Measurements from ENCODE around the gene UPK3A. TPM values are rescaled to one million over a fixed set of nuclear protein-coding genes. Genes with fewer than 3 reads are reported as not detected.
A peak's percentile ranks its signal among the peaks of the same experiment; 100 is the strongest.

The UPK3A gene
- total and polyA plus RNA-seq, 2 of the 8 experiments (the other 6 are each of a cell fraction or from before 2014, with no cell fraction given): 0.35 to 1.7 TPM

DNA sequence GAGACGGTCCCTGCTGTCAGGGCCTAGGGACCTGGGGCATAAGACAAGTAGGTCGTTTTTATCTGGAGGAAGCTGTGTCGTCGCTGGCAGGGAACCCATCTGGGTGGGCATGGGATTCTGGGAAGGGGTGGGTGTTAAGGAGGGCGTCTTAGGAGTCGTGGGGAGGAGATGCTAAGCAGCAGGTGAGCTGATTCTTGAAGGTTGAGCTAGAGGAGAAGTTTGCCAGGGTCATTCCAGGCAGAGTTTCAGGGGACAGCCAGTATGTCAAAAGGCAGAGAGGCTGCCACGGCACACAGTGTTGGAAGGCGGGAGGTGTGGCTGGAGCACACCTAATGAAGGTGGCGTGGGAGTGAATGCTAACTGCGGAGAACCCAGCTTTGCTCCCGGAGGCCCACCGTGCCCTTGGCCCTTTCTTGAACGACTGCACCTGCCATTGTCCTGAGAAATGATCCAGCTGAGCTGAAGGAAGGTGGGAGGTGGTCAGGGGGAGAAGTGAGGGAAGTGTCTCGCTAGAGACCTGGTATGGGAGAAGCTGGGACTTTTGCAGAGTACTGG is 26.3 kb downstream of the UPK3A start:
- H4K91ac ChIP-seq (replicated peaks; ENCODE audit: insufficient read length, low read length): no peak overlapping the region
- DNase-seq (ENCODE audit: low read depth in 1 of 2, low spot score in 2 of 2) (no peak), FAIRE-seq (no peak)
- no peak overlapping the region for H2BK120ac ChIP-seq (replicated peaks; ENCODE audit: low read depth, low read length)
- no peak overlapping the region for H3K27ac ChIP-seq (ENCODE audit: low read depth, low read length)
- peaks cover 7% of the 10 kb centered on the region for H3K79me1 ChIP-seq (ENCODE audit: low read depth, low read length)
- ChIA-PET POLR2A (ENCODE audit: partially characterized antibody) (interaction anchor here (1.1 to 1.4 kb wide), 3 partner anchors 41 to 194 kb away, joined by 3 read pairs; no protein-coding TSS in a partner anchor), CTCF (ENCODE audit: partially characterized antibody) (interaction anchor here (0.6 to 1.2 kb wide), 4 partner anchors 34 to 149 kb away, joined by 3 to 4 read pairs (median 3); no protein-coding TSS in a partner anchor)
- no peak overlapping the region; the same call in 1 of the 2 replicates for H2BK15ac ChIP-seq (ENCODE audit: low read length)
- H3K18ac ChIP-seq (ENCODE audit: extremely low read depth, low read length): no peak overlapping the region
- H2BK12ac ChIP-seq (ENCODE audit: low read depth, low read length): peak overlapping the region; percentile 68; the same call in 1 of the 2 replicates
- no peak overlapping the region; a peak in 1 of 7 replicates for H3K9ac ChIP-seq (replicated peaks in 1 of 4; ENCODE audit: extremely low read depth in 1 of 4, low read depth in 3 of 4, low read length in 3 of 4)
- H3K9me3 ChIP-seq (ENCODE audit: insufficient read depth in 2 of 2, low read depth in 1 of 2, low read length in 1 of 2): no peaks in the 10 kb centered on the region
- H3K23ac ChIP-seq (ENCODE audit: insufficient read length): no peak overlapping the region
- H2BK20ac ChIP-seq (ENCODE audit: low read length): no peak overlapping the region
- H3K36me3 ChIP-seq (ENCODE audit: control insufficient read depth in 2 of 4, insufficient read depth in 4 of 4, low read length in 3 of 4): no peaks in the 10 kb centered on the region
- peaks cover 3% of the 10 kb centered on the region; the same call in 1 of the 2 replicates for H3K23me2 ChIP-seq (ENCODE audit: low read depth, low read length)
- H3K4me3 ChIP-seq (ENCODE audit: extremely low read depth in 1 of 4, insufficient read depth in 2 of 4, low read depth in 3 of 4, low read length in 4 of 4): peak overlapping the region; percentile 63 to 88 (median 68); a peak in 7 of 8 replicates
- peaks cover 0 to 27% of the 10 kb centered on the region in 2 experiments; a peak in 2 of 4 replicates for H3K79me2 ChIP-seq (ENCODE audit: control insufficient read depth in 1 of 2, insufficient read depth in 2 of 2, low read length in 2 of 2)
- peaks cover 0 to 10% (median 7%) of the 10 kb centered on the region in 4 experiments; a peak in 5 of 7 replicates for H3K4me1 ChIP-seq (replicated peaks in 1 of 4; ENCODE audit: control insufficient read depth in 3 of 4, insufficient read depth in 4 of 4, low read length in 3 of 4)
- H2AFZ ChIP-seq (ENCODE audit: low read length): no peak overlapping the region
- no peak overlapping the region; the same call in 1 of the 2 replicates for H2BK5ac ChIP-seq (ENCODE audit: low read depth, low read length)
- WGBS, 2 experiments (ENCODE audit: extremely low coverage in 1 of 2, insufficient coverage in 1 of 2, insufficient read length in 1 of 2, insufficient replicate concordance in 2 of 2, low coverage in 1 of 2, low lambda C conversion rate in 2 of 2, missing lambda C conversion rate in 1 of 2): 52% methylated on average over 14 of the region's 14 CpGs; no CpG with 5 or more reads in 1 of the 2 experiments
- no peak overlapping the region for H3K56ac ChIP-seq (replicated peaks; ENCODE audit: insufficient read length, low read depth, low read length)
- H4K8ac ChIP-seq (ENCODE audit: extremely low read depth, insufficient read depth, low read length): no peak overlapping the region
- no peak overlapping the region for H3K14ac ChIP-seq (ENCODE audit: insufficient read length)
- no peak overlapping the region for H3K4ac ChIP-seq (replicated peaks; ENCODE audit: insufficient read length, low read depth, low read length)
- H3K4me2 ChIP-seq (ENCODE audit: insufficient read depth in 1 of 2, low read depth in 2 of 2, low read length in 2 of 2): peak overlapping the region; percentile 72 to 87
- H3K27me3 ChIP-seq (replicated peaks in 1 of 4; ENCODE audit: control insufficient read depth in 3 of 4, extremely low read depth in 1 of 4, insufficient read depth in 3 of 4, low read length in 3 of 4): peaks cover 0 to 4% (median 0%) of the 10 kb centered on the region in 4 experiments; a peak in 2 of 7 replicates
- H2AK5ac ChIP-seq (ENCODE audit: low read depth, low read length): 0 out of 2 replicates have a peak overlapping the region, but pooled peaks have one; percentile 75
- no peak overlapping the region for H4K5ac ChIP-seq (ENCODE audit: insufficient read length, low read depth, low read length)
- peaks cover 0 to 10% of the 10 kb centered on the region in 2 experiments for H4K20me1 ChIP-seq (replicated peaks in 1 of 2; ENCODE audit: control insufficient read depth in 1 of 2, insufficient read depth in 2 of 2, low read length in 2 of 2)
- TF ChIP-seq, protein P1, sequence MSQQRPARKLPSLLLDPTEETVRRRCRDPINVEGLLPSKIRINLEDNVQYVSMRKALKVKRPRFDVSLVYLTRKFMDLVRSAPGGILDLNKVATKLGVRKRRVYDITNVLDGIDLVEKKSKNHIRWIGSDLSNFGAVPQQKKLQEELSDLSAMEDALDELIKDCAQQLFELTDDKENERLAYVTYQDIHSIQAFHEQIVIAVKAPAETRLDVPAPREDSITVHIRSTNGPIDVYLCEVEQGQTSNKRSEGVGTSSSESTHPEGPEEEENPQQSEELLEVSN (IDR thresholded peaks at IDR 0.05): no peak
- no peak for TF ChIP-seq HDAC2 (IDR thresholded peaks at IDR 0.05; ENCODE audit: borderline replicate concordance in 1 of 2, low read depth in 2 of 2, low read length in 2 of 2)
